Measurements from ENCODE around the gene IGLL1.
"Not testable (repeated sequence)": the region's sequence is repeated elsewhere in the genome, so short reads cannot be mapped to it uniquely, and the experiment has no call there.

The IGLL1 gene

DNA sequence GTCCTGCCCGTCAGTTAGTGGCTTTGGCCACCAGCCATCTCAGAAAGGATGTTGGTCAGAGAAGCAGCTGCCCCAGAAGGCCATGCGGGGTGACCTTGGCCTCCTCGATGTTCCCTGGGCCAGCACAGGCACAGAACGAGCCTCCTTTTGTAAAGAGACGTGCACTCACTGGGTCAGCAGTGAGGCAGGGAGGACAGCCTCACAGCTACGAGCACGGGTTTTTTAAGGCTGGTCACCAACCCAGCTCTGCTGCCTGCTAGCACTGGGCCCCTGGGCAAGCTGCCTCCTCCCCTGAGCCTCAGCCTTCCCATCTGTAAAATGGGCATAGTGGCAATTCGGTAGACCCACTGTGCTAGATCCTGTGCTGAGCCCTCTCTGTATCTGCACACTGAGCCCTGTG, 10.8 kb downstream of the IGLL1 start:
- no peak overlapping the region for H3K9ac ChIP-seq (ENCODE audit: low read length)
- H3K4me3 ChIP-seq (ENCODE audit: low read length): no peak overlapping the region
- H3K4me1 ChIP-seq (ENCODE audit: control insufficient read depth, insufficient read depth, low read length): peaks cover 8% of the 10 kb centered on the region
- no peaks in the 10 kb centered on the region for H3K9me3 ChIP-seq (ENCODE audit: control insufficient read depth, low read length)
- peaks cover 23% of the 10 kb centered on the region for H3K27me3 ChIP-seq (ENCODE audit: control insufficient read depth, insufficient read depth, low read length)
- no peaks in the 10 kb centered on the region for H3K36me3 ChIP-seq (ENCODE audit: control insufficient read depth, insufficient read depth, low read length)

- Histone ChIP-seq H3K27me3 (ENCODE audit: control insufficient read depth, insufficient read depth, low read length) (peaks cover 23% of the 10 kb centered on the region), H3K36me3 (ENCODE audit: control insufficient read depth, insufficient read depth, low read length) (no peaks in the 10 kb centered on the region), H3K4me1 (ENCODE audit: control insufficient read depth, insufficient read depth, low read length) (peaks cover 8% of the 10 kb centered on the region), H3K9me3 (ENCODE audit: control insufficient read depth, low read length) (no peaks in the 10 kb centered on the region), H3K9ac (ENCODE audit: low read length) (no peak overlapping the region), H3K4me3 (ENCODE audit: low read length) (no peak overlapping the region)
Measured at GRCh38 chr22:23566705-23567475, 13.2 kb downstream of the IGLL1 start.

DNA sequence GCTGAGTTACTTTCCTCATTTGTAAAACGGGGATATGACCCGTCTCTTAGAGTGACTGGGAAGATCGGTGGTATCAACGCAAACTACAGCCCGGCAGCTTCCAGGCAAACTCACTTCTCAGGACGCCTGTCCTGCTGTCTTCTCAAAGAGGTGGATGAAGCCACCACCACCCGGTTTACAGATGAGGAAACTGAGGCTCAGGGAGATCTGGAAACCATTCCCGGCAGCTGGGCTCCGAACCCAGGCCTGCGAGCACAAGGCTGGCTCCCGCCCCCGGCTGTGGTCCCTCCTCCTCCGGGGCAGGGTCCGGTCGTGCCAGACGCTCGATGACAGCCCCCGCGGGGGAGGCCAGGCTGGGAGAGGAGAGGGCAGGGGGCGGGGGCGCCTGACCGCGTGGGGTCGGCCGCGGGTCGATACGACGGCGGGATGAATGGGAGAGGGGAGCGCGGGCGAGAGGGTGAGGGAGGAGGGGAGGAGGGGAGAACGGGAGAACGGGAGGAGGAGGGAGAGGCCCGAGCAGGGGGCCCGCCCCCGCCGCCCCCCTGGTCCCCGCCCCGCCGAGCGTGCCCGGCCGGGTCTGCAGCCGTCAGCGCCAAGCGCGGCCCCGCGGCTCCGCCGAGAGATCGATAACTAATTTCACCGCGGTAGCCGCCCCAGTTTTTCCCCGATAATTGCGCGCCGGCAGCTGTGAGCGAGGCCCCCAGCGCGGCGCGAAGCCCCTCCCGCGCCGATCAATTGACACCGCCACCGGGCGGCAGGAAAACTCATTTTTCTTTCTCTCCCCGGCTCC, 14.0 kb downstream of the IGLL1 start:
- H3K36me3 ChIP-seq (ENCODE audit: control insufficient read depth, insufficient read depth, low read length): no peaks in the 10 kb centered on the region
- H3K9ac ChIP-seq (ENCODE audit: low read length): peak overlapping the region; percentile 37
- no peak overlapping the region for H3K4me3 ChIP-seq (ENCODE audit: low read length)
- peaks cover 23% of the 10 kb centered on the region for H3K27me3 ChIP-seq (ENCODE audit: control insufficient read depth, insufficient read depth, low read length)
- H3K4me1 ChIP-seq (ENCODE audit: control insufficient read depth, insufficient read depth, low read length): peaks cover 8% of the 10 kb centered on the region
- H3K9me3 ChIP-seq (ENCODE audit: control insufficient read depth, low read length): no peaks in the 10 kb centered on the region

- H3K27me3 ChIP-seq (ENCODE audit: control insufficient read depth, insufficient read depth, low read length): peaks cover 23% of the 10 kb centered on the region
- H3K4me1 ChIP-seq (ENCODE audit: control insufficient read depth, insufficient read depth, low read length): peaks cover 8% of the 10 kb centered on the region
- H3K36me3 ChIP-seq (ENCODE audit: control insufficient read depth, insufficient read depth, low read length): no peaks in the 10 kb centered on the region
- peak overlapping the region; percentile 37 for H3K9ac ChIP-seq (ENCODE audit: low read length)
- H3K9me3 ChIP-seq (ENCODE audit: control insufficient read depth, low read length): no peaks in the 10 kb centered on the region
- no peak overlapping the region for H3K4me3 ChIP-seq (ENCODE audit: low read length)
Measured at GRCh38 chr22:23565305-23565914, 14.7 kb downstream of the IGLL1 start.

- peaks cover 8% of the 10 kb centered on the region for H3K4me1 ChIP-seq (ENCODE audit: control insufficient read depth, insufficient read depth, low read length)
- H3K27me3 ChIP-seq (ENCODE audit: control insufficient read depth, insufficient read depth, low read length): peaks cover 23% of the 10 kb centered on the region
- no peaks in the 10 kb centered on the region for H3K36me3 ChIP-seq (ENCODE audit: control insufficient read depth, insufficient read depth, low read length)
- no peak overlapping the region for H3K4me3 ChIP-seq (ENCODE audit: low read length)
- no peak overlapping the region for H3K9ac ChIP-seq (ENCODE audit: low read length)
- no peaks in the 10 kb centered on the region for H3K9me3 ChIP-seq (ENCODE audit: control insufficient read depth, low read length)
Measured at GRCh38 chr22:23564276-23564675, 15.8 kb downstream of the IGLL1 start.

- no peaks in the 10 kb centered on the region for H3K36me3 ChIP-seq (ENCODE audit: control insufficient read depth, insufficient read depth, low read length)
- H3K27me3 ChIP-seq (ENCODE audit: control insufficient read depth, insufficient read depth, low read length): peaks cover 23% of the 10 kb centered on the region
- H3K9me3 ChIP-seq (ENCODE audit: control insufficient read depth, low read length): no peaks in the 10 kb centered on the region
- H3K4me3 ChIP-seq (ENCODE audit: low read length): no peak overlapping the region
- peaks cover 8% of the 10 kb centered on the region for H3K4me1 ChIP-seq (ENCODE audit: control insufficient read depth, insufficient read depth, low read length)
- H3K9ac ChIP-seq (ENCODE audit: low read length): no peak overlapping the region
Measured at GRCh38 chr22:23563111-23563510, 17.0 kb downstream of the IGLL1 start.

- H3K36me3 ChIP-seq (ENCODE audit: control insufficient read depth, insufficient read depth, low read length): no peaks in the 10 kb centered on the region
- no peaks in the 10 kb centered on the region for H3K9me3 ChIP-seq (ENCODE audit: control insufficient read depth, low read length)
- peaks cover 8% of the 10 kb centered on the region for H3K4me1 ChIP-seq (ENCODE audit: control insufficient read depth, insufficient read depth, low read length)
- H3K9ac ChIP-seq (ENCODE audit: low read length): no peak overlapping the region
- H3K27me3 ChIP-seq (ENCODE audit: control insufficient read depth, insufficient read depth, low read length): peaks cover 16% of the 10 kb centered on the region
- H3K4me3 ChIP-seq (ENCODE audit: low read length): no peak overlapping the region
Measured at GRCh38 chr22:23562186-23562585, 17.9 kb downstream of the IGLL1 start.

DNA sequence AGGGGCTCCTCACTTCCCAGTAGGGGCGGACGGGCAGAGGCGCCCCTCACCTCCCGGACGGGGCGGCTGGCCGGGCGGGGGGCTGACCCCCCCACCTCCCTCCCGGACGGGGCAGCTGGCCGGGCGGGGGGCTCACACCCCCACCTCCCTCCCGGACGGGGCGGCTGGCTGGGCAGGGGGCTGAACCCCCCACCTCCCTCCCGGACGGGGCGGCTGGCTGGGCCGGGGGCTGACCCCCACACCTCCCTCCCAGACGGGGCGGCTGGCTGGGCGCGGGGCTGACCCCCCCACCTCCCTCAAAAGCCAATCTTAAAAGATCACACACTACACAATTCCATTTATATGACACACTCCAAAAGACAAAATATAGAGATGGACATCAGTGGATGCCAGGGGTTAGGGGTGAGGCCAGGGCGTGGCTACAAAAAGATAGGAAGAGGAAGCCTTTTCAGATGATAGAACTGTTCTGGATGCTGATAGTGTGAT, 19.0 kb downstream of the IGLL1 start:
- not testable (repeated sequence) for H3K9me3 ChIP-seq (ENCODE audit: control insufficient read depth, low read length); H3K4me1 ChIP-seq (ENCODE audit: control insufficient read depth, insufficient read depth, low read length); H3K4me3 ChIP-seq (ENCODE audit: low read length); H3K36me3 ChIP-seq (ENCODE audit: control insufficient read depth, insufficient read depth, low read length); H3K9ac ChIP-seq (ENCODE audit: low read length)
- H3K27me3 ChIP-seq (ENCODE audit: control insufficient read depth, insufficient read depth, low read length): peaks cover 11% of the 10 kb centered on the region

- not testable (repeated sequence) for H3K4me1 ChIP-seq (ENCODE audit: control insufficient read depth, insufficient read depth, low read length); H3K27me3 ChIP-seq (ENCODE audit: control insufficient read depth, insufficient read depth, low read length); H3K36me3 ChIP-seq (ENCODE audit: control insufficient read depth, insufficient read depth, low read length); H3K9me3 ChIP-seq (ENCODE audit: control insufficient read depth, low read length); H3K9ac ChIP-seq (ENCODE audit: low read length); H3K4me3 ChIP-seq (ENCODE audit: low read length)
Measured at GRCh38 chr22:23560215-23560614, 19.9 kb downstream of the IGLL1 start.

DNA sequence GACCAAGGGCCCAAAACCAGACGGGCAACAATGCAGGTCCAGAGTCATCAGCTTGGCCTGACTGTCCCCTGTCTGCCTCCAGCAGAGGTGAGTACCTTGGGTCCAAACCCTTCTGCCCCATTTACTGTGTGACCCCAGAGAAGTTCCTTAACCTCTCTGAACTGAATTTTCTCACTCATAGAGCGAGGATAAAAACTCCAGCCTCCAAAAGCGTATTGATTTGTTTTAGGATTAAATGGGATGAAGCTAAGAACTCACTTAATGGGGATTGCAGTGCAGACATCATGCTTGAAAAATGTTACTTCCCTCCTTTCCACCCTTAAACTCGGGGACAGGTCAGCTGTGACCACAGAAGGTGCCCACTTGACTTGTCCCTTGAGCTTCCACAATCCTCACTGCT, 22.6 kb downstream of the IGLL1 start:
- no peaks in the 10 kb centered on the region for H3K4me1 ChIP-seq (ENCODE audit: control insufficient read depth, insufficient read depth, low read length)
- no peak overlapping the region for H3K9ac ChIP-seq (ENCODE audit: low read length)
- no peak overlapping the region for H3K4me3 ChIP-seq (ENCODE audit: low read length)
- no peaks in the 10 kb centered on the region for H3K27me3 ChIP-seq (ENCODE audit: control insufficient read depth, insufficient read depth, low read length)
- no peaks in the 10 kb centered on the region for H3K36me3 ChIP-seq (ENCODE audit: control insufficient read depth, insufficient read depth, low read length)
- H3K9me3 ChIP-seq (ENCODE audit: control insufficient read depth, low read length): no peaks in the 10 kb centered on the region

- H3K9ac ChIP-seq (ENCODE audit: low read length): no peak overlapping the region
- H3K4me3 ChIP-seq (ENCODE audit: low read length): no peak overlapping the region
- no peaks in the 10 kb centered on the region for H3K27me3 ChIP-seq (ENCODE audit: control insufficient read depth, insufficient read depth, low read length)
- H3K36me3 ChIP-seq (ENCODE audit: control insufficient read depth, insufficient read depth, low read length): no peaks in the 10 kb centered on the region
- no peaks in the 10 kb centered on the region for H3K9me3 ChIP-seq (ENCODE audit: control insufficient read depth, low read length)
- H3K4me1 ChIP-seq (ENCODE audit: control insufficient read depth, insufficient read depth, low read length): no peaks in the 10 kb centered on the region
Measured at GRCh38 chr22:23557036-23557435, 23.1 kb downstream of the IGLL1 start.

DNA sequence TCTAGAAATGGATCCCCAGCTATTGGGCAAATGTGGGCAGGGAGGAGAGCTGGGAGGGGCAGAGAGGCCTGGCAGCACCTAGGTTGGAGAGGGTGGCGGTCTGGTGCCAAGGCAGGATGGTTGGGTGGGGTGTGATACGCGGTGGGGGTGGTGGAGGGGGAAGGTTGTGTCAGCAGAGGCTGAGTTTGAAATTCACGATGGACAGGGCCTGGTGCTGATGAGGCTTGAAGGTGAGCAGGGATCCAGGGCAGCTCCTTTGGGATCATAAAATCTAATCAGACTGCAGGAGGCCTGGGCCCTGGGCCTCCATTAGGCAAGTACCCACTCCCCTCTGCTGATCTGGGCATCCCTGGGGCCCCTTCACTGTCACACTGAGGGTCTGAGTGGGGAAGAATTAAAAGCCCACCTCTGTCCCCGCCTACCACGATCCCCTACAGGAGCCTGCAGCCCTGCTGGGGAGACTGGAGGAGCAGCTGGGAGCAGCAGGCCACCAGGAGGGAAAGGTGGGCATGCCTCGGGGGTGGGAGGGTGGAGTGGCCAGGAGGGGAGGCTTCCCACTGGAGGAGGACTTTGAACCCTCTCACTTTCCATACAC, 24.0 kb downstream of the IGLL1 start:
- H3K4me1 ChIP-seq (ENCODE audit: control insufficient read depth, insufficient read depth, low read length): no peaks in the 10 kb centered on the region
- no peaks in the 10 kb centered on the region for H3K27me3 ChIP-seq (ENCODE audit: control insufficient read depth, insufficient read depth, low read length)
- no peak overlapping the region for H3K9ac ChIP-seq (ENCODE audit: low read length)
- no peaks in the 10 kb centered on the region for H3K9me3 ChIP-seq (ENCODE audit: control insufficient read depth, low read length)
- H3K36me3 ChIP-seq (ENCODE audit: control insufficient read depth, insufficient read depth, low read length): no peaks in the 10 kb centered on the region
- no peak overlapping the region for H3K4me3 ChIP-seq (ENCODE audit: low read length)
